Ovary (tissue), 3 donors: ENCODE data around the gene ZNRF1.

Source experiments
- CTCF ChIP-seq, 3 donors: fragments of 450-650 bp in 2 of 3; fragments of 200-600 bp in 1 of 3; IDR thresholded peaks; one replicate each; pipeline versions ENCODE4 v1.5.1 to v1.8.0; 2016 to 2022; ENCODE audit warnings: antibody characterized with exemption in 3 of 3, mild to moderate bottlenecking in 1 of 3
- EP300 ChIP-seq: sonication (generic); formaldehyde crosslinking; IDR thresholded peaks from one replicate; pipeline ENCODE4 v1.6.1; 2017; ENCODE audit warnings: antibody characterized with exemption
- donor health status: DM: no; HTN: no; CAD: no.

DNA sequence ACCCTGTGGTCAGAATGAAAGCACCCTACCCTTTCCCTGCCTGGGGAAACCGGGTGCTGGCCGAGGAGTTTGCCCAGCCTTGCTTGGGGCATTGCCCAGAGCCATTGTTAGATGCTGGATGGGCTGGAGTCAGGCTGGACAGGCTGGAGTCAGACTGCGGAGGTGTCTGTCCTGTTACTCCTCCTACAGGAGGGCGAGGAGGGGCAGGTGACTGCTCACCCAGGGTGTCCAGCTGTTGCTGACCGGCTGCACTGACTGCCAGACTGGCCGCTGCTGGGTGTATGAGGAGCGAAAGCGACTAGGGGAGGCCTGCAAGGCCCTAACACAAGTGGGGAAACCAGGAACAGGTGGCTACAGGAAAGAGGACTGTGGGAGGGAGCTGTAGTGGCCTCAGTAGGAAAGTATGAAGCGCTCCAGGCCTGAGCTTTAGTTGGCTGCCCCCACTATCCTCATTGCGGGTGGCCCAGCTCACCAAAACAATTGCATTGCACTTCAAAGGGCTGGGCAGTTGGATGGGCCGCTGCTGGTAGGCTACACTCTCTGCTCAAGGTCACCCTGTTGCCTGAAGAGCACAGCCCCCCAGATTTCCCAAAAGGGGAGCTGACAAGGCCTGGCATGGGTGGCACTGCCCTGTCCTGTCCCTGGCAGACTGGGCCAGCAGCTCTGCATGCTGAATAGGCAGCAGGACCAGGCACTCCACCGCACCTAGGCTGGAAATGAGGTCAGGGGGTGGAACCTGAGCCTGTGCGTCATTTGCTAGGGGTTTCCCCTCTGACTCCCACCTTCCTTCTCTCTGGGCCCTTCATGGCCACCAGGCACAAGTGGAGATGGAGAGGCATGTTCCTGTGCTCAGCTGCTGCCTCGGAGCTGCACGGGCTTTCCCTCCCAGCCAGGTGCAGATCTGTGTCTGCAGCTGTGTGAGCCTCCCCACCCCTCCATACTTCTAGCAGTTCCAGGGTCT lies 99.4 kb downstream of the ZNRF1 start:
- TF ChIP-seq CTCF (IDR thresholded peaks at IDR 0.05) (no peak), EP300 (no peak)
